SK-N-SH (cell line): Measurements from ENCODE around the gene MRPL36. TPM values are rescaled to one million over a fixed set of nuclear protein-coding genes. Genes with fewer than 3 reads are reported as not detected.

Experiments used
- CTCF ChIA-PET: fragments of 300-600, 350-600 bp; formaldehyde crosslinking; extraction: SDS; loops from one replicate; lab custom pipeline; 2021; lab: Yijun Ruan, JAX
- POLR2A ChIA-PET: fragments of 350-600 bp; sonication (Branson Sonifier 250); formaldehyde crosslinking; extraction: SDS; loops from one replicate; lab custom pipeline; 2020; ENCODE audit warnings: antibody characterized with exemption, inconsistent platforms; lab: Yijun Ruan, JAX
- DNase-seq: peaks from one replicate; pipeline ENCODE4 v3.0.0; 2012
- H2AFZ ChIP-seq: fragments of 200-600 bp; sonication (generic); 2 replicates; pipeline ENCODE4 v1.8.1; 2016; ENCODE audit warnings: antibody characterized with exemption, mild to moderate bottlenecking, low read depth
- H3F3A ChIP-seq: fragments of 200-600 bp; sonication (generic); replicated peaks from 2 replicates; pipeline ENCODE3; 2016; ENCODE audit warnings: antibody characterized with exemption, mild to moderate bottlenecking; ENCODE audit not compliant: insufficient read depth
- H3K27ac ChIP-seq, 2 experiments: fragments of 200-500 bp in 1 of 2; fragments of 200-600 bp in 1 of 2; sonication (Bioruptor generic) in 1 of 2; sonication (generic), shearing (Covaris generic) in 1 of 2; 2 replicates each; pipeline versions ENCODE4 v1.5.1 to v1.6.1; 2014 to 2016; ENCODE audit warnings: low read depth in 2 of 2, inconsistent platforms in 1 of 2, low read length in 1 of 2, mild to moderate bottlenecking in 1 of 2, mixed read lengths in 1 of 2
- H3K27me3 ChIP-seq: fragments of 200-600 bp; sonication (generic), shearing (Covaris generic); 2 replicates; pipeline ENCODE4 v1.6.1; 2016; ENCODE audit warnings: mixed run types; ENCODE audit not compliant: insufficient read depth
- H3K36me3 ChIP-seq, 2 experiments: fragments of 200-500 bp in 1 of 2; fragments of 200-600 bp in 1 of 2; sonication (Bioruptor generic) in 1 of 2; sonication (generic) in 1 of 2; replicated peaks in 1 of 2; 2 replicates each; pipeline versions ENCODE3 to v1.5.1; 2014 to 2016; ENCODE audit warnings: low read length in 1 of 2, mild to moderate bottlenecking in 1 of 2; ENCODE audit not compliant: insufficient read depth in 2 of 2, control insufficient read depth in 1 of 2
- H3K4me1 ChIP-seq, 2 experiments: fragments of 200-500 bp in 1 of 2; fragments of 200-600 bp in 1 of 2; sonication (Bioruptor generic) in 1 of 2; sonication (generic), shearing (Covaris generic) in 1 of 2; 2 replicates each; pipeline versions ENCODE4 v1.5.1 to v1.6.1; 2014 to 2016; ENCODE audit warnings: low read depth in 1 of 2, low read length in 1 of 2, mixed run types in 1 of 2; ENCODE audit not compliant: insufficient read depth in 2 of 2, control insufficient read depth in 1 of 2
- H3K4me2 ChIP-seq: fragments of 200-600 bp; sonication (generic), shearing (Covaris generic); 2 replicates; pipeline ENCODE4 v1.6.1; 2017; ENCODE audit warnings: mixed run types
- H3K4me3 ChIP-seq, 2 experiments: fragments of 200-500 bp in 1 of 2; fragments of 200-600 bp in 1 of 2; sonication (Bioruptor generic) in 1 of 2; sonication (generic), shearing (Covaris generic) in 1 of 2; 2 replicates each; pipeline versions ENCODE4 v1.5.1 to v1.8.1; 2014 to 2016; ENCODE audit warnings: low read depth in 2 of 2, inconsistent platforms in 1 of 2, low read length in 1 of 2, mild to moderate bottlenecking in 1 of 2, mixed read lengths in 1 of 2, moderate library complexity in 1 of 2
- H3K79me2 ChIP-seq: fragments of 200-600 bp; sonication (generic); 2 replicates; pipeline ENCODE4 v1.8.1; 2017; ENCODE audit warnings: mild to moderate bottlenecking; ENCODE audit not compliant: insufficient read depth
- H3K9ac ChIP-seq: fragments of 200-600 bp; sonication (generic); 2 replicates; pipeline ENCODE4 v1.6.1; 2017; ENCODE audit warnings: mixed run types
- H3K9me2 ChIP-seq: fragments of 200-600 bp; sonication (generic); 2 replicates; pipeline ENCODE4 v1.6.1; 2017; ENCODE audit warnings: mixed run types
- H3K9me3 ChIP-seq: fragments of 200-600 bp; sonication (generic); 2 replicates; pipeline ENCODE4 v1.6.1; 2017; ENCODE audit warnings: mixed run types, mild to moderate bottlenecking, moderate library complexity
- H4K20me1 ChIP-seq: fragments of 200-600 bp; sonication (generic); 2 replicates; pipeline ENCODE4 v1.6.1; 2017; ENCODE audit warnings: mild to moderate bottlenecking, mixed run types; ENCODE audit not compliant: insufficient read depth
- CHD2 ChIP-seq: fragments of 150-350 bp; IDR thresholded peaks from 2 replicates; pipeline ENCODE4 v1.6.1; 2018; ENCODE audit warnings: low read length; ENCODE audit not compliant: partially characterized antibody
- CTCF ChIP-seq: fragments of 200-600 bp; sonication (generic); IDR thresholded peaks from 2 replicates; pipeline ENCODE4 v1.6.1; 2017; ENCODE audit warnings: antibody characterized with exemption, mild to moderate bottlenecking, moderate library complexity
- ELF1 ChIP-seq: IDR thresholded peaks from 2 replicates; pipeline ENCODE4 v1.4.0; 2012
- FOXM1 ChIP-seq: IDR thresholded peaks from 2 replicates; pipeline ENCODE4 v1.4.0; 2012; ENCODE audit warnings: low read depth, mild to moderate bottlenecking
- GATA2 ChIP-seq: sonication (generic); formaldehyde crosslinking; IDR thresholded peaks from 2 replicates; pipeline ENCODE4 v1.5.0; 2020; ENCODE audit warnings: mild to moderate bottlenecking, missing genetic modification reagents
- MAX ChIP-seq: IDR thresholded peaks from 2 replicates; pipeline ENCODE4 v1.4.0; 2012; ENCODE audit warnings: low read depth
- MXI1 ChIP-seq: IDR thresholded peaks from 2 replicates; pipeline ENCODE4 v1.6.1; 2012; ENCODE audit warnings: mild to moderate bottlenecking, low read depth, low read length, improper control_type of control experiment
- NFIC ChIP-seq: IDR thresholded peaks from 2 replicates; pipeline ENCODE4 v1.4.0; 2012; ENCODE audit warnings: borderline replicate concordance
- POLR2AphosphoS5 ChIP-seq: IDR thresholded peaks from 2 replicates; pipeline ENCODE4 v1.6.1; 2012; ENCODE audit warnings: low read depth, low read length
- RFX5 ChIP-seq: IDR thresholded peaks from 2 replicates; pipeline ENCODE4 v1.6.1; 2012; ENCODE audit warnings: mild to moderate bottlenecking, improper control_type of control experiment, low read length
- RXRA ChIP-seq: IDR thresholded peaks from 2 replicates; pipeline ENCODE4 v1.4.0; 2012; ENCODE audit warnings: low read depth, mild to moderate bottlenecking, borderline replicate concordance
- SIN3A ChIP-seq: IDR thresholded peaks from 2 replicates; pipeline ENCODE4 v1.6.1; 2012; ENCODE audit warnings: low read depth, mild to moderate bottlenecking, low read length, moderate library complexity, borderline replicate concordance
- TCF12 ChIP-seq: IDR thresholded peaks from 2 replicates; pipeline ENCODE4 v1.4.0; 2012
- TEAD4 ChIP-seq: IDR thresholded peaks from 2 replicates; pipeline ENCODE4 v1.4.0; 2012; ENCODE audit warnings: mild to moderate bottlenecking, borderline replicate concordance; ENCODE audit not compliant: insufficient read depth
- YY1 ChIP-seq: IDR thresholded peaks from 2 replicates; pipeline ENCODE4 v1.4.0; 2012; ENCODE audit warnings: low read depth, mild to moderate bottlenecking
- ZBTB33 ChIP-seq: IDR thresholded peaks from 2 replicates; pipeline ENCODE4 v1.4.0; 2012; ENCODE audit warnings: low read depth, borderline replicate concordance
- WGBS: methylation state at CpG from one replicate; pipeline ENCODE4 v1.1.6; 2017; ENCODE audit warnings: low lambda C conversion rate; 5-methylcytosine and 5-hydroxymethylcytosine counted together
- polyA plus RNA-seq, 3 experiments: library from polyadenylated mRNA; depleted of rRNA; stranded (reverse); fragments of >200 nt; gene quantifications; 2 replicates each; pipeline ENCODE4 v1.2.3, GENCODE V29; 2012
- TF ChIP-seq, protein P1 (sequence below): fragments of 150-350 bp; IDR thresholded peaks from 2 replicates; pipeline ENCODE4 v1.6.1; 2016; ENCODE audit warnings: mild to moderate bottlenecking, low read depth, low read length
- TF ChIP-seq, protein P2 (sequence below): fragments of 150-350 bp; IDR thresholded peaks from 2 replicates; pipeline ENCODE4 v1.6.1; 2017; ENCODE audit warnings: antibody characterized with exemption, low read length, low read depth, borderline replicate concordance
- TF ChIP-seq, protein P3 (sequence below): IDR thresholded peaks from 2 replicates; pipeline ENCODE4 v1.4.0; 2012; ENCODE audit warnings: low read depth, borderline replicate concordance

The MRPL36 gene
- polyA plus RNA-seq, 1 of the 3 experiments (the other 2 are of a cell fraction), result 78.4 TPM

DNA sequence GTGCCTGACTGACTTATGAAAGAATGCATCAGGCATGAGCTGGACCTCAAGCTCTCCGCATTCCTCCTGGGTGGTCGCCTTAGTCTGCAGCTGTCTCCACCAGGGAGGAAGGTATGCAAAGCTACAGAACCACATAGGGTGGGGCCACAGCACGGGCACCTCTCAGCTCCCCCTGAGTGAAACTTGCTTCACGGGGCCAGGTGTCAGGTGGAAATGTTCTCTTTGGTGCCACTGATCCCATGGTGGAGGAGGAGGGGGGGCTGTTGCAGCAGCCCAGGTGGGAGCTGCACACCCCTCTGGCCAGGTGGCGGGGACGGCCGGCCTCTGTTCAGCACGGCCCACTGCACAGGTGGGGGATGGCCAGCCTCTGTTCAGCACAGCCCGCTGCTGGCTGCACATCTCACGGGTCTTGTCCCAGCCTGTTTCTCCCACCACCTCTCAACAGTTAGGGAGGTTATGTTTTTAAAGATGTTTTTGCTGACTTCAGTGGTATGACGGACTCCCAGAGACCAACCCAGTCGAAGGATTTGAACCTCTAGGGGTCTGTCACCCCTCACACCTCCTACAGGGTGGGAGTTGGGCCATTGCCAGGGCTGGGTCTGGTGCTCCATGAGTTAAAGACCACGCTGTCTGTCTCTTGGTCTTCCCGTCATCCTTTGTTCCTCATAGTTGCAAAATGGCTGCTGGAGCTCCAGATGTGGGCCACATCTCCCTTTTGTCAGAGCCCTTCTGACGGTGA lies 34.3 kb downstream of the MRPL36 start:
- TF ChIP-seq, protein P1, sequence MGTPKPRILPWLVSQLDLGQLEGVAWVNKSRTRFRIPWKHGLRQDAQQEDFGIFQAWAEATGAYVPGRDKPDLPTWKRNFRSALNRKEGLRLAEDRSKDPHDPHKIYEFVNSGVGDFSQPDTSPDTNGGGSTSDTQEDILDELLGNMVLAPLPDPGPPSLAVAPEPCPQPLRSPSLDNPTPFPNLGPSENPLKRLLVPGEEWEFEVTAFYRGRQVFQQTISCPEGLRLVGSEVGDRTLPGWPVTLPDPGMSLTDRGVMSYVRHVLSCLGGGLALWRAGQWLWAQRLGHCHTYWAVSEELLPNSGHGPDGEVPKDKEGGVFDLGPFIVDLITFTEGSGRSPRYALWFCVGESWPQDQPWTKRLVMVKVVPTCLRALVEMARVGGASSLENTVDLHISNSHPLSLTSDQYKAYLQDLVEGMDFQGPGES, result no peak
- TF ChIP-seq ZBTB33 (no peak), TCF12 (no peak), MAX (no peak), POLR2AphosphoS5 (no peak), TEAD4 (no peak), SIN3A (no peak), YY1 (no peak), NFIC (no peak), CTCF (no peak), ELF1 (no peak), MXI1 (no peak), RXRA (no peak), GATA2 (CRISPR knock-in tag) (no peak), RFX5 (no peak), FOXM1 (no peak), CHD2 (no peak)
- TF ChIP-seq, protein P2, sequence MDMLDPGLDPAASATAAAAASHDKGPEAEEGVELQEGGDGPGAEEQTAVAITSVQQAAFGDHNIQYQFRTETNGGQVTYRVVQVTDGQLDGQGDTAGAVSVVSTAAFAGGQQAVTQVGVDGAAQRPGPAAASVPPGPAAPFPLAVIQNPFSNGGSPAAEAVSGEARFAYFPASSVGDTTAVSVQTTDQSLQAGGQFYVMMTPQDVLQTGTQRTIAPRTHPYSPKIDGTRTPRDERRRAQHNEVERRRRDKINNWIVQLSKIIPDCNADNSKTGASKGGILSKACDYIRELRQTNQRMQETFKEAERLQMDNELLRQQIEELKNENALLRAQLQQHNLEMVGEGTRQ, result no peak
- TF ChIP-seq, protein P3, sequence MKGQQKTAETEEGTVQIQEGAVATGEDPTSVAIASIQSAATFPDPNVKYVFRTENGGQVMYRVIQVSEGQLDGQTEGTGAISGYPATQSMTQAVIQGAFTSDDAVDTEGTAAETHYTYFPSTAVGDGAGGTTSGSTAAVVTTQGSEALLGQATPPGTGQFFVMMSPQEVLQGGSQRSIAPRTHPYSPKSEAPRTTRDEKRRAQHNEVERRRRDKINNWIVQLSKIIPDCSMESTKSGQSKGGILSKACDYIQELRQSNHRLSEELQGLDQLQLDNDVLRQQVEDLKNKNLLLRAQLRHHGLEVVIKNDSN, result no peak
- no peaks in the 10 kb centered on the region for H3K4me1 ChIP-seq
- no peak for DNase-seq
- H3K4me2 ChIP-seq, result no peak overlapping the region
- ChIA-PET CTCF (interaction anchor here (1.0 kb wide), 1 partner anchor 253 kb away, joined by 4 read pairs; no protein-coding TSS in a partner anchor), POLR2A (no interaction called here)
- H3K27me3 ChIP-seq, result peaks cover 81% of the 10 kb centered on the region
- H4K20me1 ChIP-seq, result no peaks in the 10 kb centered on the region
- no peaks in the 10 kb centered on the region for H3K9me3 ChIP-seq
- H3K4me3 ChIP-seq, result no peak overlapping the region
- H3F3A ChIP-seq, result no peaks in the 10 kb centered on the region
- no peaks in the 10 kb centered on the region for H3K79me2 ChIP-seq
- H3K9me2 ChIP-seq, result no peaks in the 10 kb centered on the region
- H3K9ac ChIP-seq, result no peak overlapping the region
- H3K36me3 ChIP-seq, result no peaks in the 10 kb centered on the region
- no peak overlapping the region for H2AFZ ChIP-seq
- H3K27ac ChIP-seq, result no peak overlapping the region
- WGBS, result 31% methylated on average over 5 of the region's 15 CpGs
